GM21737 (cell line): ENCODE measurements around the gene NBDY.
"Not testable (repeated sequence)": the region's sequence is repeated elsewhere in the genome, so short reads cannot be mapped to it uniquely, and the experiment has no call there.

Source experiments
- ATAC-seq: cut with Tn5 transposase; IDR thresholded peaks from one replicate; pipeline ENCODE4 v1.9.1; 2021; ENCODE audit warnings: mild to moderate bottlenecking, moderate library complexity; ENCODE audit not compliant: unreplicated experiment

The NBDY gene

GRCh38 chrX:56764153-56764974 is 35.3 kb downstream of the NBDY start:
- ATAC-seq = peak; percentile 55

- peak; percentile 30 for ATAC-seq
Observed at GRCh38 chrX:56764975-56765791, 36.1 kb downstream of the NBDY start.

- ATAC-seq = no peak
Observed at GRCh38 chrX:56765811-56766553, 36.9 kb downstream of the NBDY start.

- no peak for ATAC-seq
Observed at GRCh38 chrX:56766554-56767347, 37.7 kb downstream of the NBDY start.

- not testable (repeated sequence) for ATAC-seq
Observed at GRCh38 chrX:56767348-56768119, 38.5 kb downstream of the NBDY start.

- ATAC-seq = not testable (repeated sequence)
Observed at GRCh38 chrX:56768120-56768660, 39.1 kb downstream of the NBDY start.

- ATAC-seq = not testable (repeated sequence)
Observed at GRCh38 chrX:56772675-56773521, 43.9 kb downstream of the NBDY start.

- ATAC-seq = not testable (repeated sequence)
Observed at GRCh38 chrX:56773522-56774060, 44.5 kb downstream of the NBDY start.

- ATAC-seq = not testable (repeated sequence)
Observed at GRCh38 chrX:56778099-56778923, 49.3 kb downstream of the NBDY start.

GRCh38 chrX:56778924-56779468 is 50.0 kb downstream of the NBDY start:
- not testable (repeated sequence) for ATAC-seq

GRCh38 chrX:56780681-56781649 is 51.9 kb downstream of the NBDY start:
- ATAC-seq = not testable (repeated sequence)

- ATAC-seq = no peak
Observed at GRCh38 chrX:56782352-56782751, 53.3 kb downstream of the NBDY start.

- no peak for ATAC-seq
Observed at GRCh38 chrX:56782791-56783449, 53.9 kb downstream of the NBDY start.

- ATAC-seq = no peak
Observed at GRCh38 chrX:56783450-56783831, 54.4 kb downstream of the NBDY start.

GRCh38 chrX:56783996-56784620 is 55.1 kb downstream of the NBDY start:
- no peak for ATAC-seq
